Measurements from ENCODE around the gene LONP1.

LONP1 gene

DNA sequence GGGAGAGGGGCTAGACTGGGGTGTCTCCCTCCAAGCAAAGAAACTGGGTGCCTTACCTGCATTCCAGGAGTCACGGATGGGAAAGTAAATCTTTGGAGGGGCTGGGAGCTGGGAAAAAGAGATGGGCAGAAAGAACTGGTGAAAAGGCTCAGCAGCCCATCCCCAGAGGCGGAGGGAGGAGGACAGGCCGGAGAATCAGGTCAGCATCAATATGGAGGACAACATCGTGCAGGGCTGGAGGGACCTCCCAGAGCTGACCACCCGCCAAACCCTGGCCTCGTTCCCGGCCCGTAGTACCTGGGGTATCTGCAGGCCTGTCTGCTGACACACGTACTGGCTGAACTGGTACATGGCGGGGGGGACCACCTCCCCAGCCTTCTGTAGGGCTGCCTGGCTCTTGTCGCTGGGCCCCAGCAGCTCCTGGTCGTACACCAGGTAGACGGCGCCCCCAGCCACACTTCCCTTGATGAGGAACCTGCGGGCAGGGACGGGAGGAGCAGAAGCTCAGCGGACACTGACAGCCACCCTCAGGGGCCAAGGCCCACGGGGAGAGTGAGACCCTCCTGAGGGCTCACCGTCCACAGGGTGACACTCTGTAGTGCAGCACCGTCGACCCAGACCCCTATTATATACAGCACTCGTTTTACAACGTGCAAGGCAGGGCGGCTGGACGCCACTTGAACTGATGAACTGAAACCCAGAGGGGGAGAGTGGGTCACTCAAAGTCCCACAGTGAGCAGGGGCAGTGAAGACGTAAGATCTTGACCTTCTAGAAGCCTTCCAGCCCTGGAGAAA lies 40.5 kb downstream of the LONP1 start:
- DNase-seq (ENCODE audit: low spot score) = no peak

DNA sequence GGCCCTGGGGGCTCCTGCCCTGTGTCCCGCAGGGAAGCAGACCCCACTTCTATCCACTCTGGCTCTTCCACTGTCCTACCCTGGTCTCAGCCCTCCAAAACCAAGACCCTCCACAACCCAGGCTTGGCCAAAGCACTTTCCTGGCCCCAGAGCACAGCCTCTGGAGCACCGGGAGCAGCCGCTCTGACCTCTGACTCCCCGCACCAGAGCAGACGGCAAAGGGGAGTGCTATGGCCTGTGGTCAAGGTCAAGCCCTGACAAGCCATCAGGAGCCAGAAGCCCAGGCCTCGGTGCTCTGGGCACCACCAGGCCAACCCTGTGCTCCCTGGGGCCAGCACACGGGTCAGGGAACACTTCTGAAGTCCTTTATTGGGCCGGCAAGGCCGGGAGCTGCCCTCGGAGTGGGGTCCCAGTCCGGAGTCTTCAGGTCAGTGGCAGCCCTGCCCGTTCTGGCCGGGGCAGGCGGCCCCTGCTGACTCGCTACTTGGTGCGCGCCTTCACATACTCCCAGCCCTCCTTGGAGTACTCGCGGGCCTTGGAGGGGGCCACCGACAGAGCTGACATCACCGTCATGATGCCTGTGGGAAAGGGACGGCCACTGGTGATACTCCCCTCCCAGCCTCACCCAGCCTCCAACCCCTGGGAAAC lies 41.8 kb downstream of the LONP1 start:
- DNase-seq (ENCODE audit: low spot score) = no peak

DNA sequence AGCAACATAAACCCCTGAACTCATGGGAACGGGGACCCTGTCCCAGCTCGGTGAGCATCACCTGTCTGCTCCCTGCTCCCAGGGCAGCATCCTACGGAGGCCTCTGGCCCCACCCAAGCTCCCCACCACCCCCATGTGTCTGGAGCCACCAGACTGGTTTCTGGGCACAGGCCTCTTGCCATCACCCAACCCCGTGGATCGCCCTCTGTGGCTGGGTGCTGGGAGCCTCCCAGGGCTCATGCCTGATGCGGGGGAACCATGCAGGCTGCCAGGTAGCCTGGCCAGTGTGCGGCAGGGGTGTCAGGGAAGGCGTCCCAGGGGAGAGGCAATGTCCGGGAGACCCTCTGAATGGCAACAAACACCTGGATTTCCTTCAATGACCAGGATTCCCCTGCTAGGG lies 42.4 kb downstream of the LONP1 start:
- DNase-seq (ENCODE audit: low spot score) = no peak

DNA sequence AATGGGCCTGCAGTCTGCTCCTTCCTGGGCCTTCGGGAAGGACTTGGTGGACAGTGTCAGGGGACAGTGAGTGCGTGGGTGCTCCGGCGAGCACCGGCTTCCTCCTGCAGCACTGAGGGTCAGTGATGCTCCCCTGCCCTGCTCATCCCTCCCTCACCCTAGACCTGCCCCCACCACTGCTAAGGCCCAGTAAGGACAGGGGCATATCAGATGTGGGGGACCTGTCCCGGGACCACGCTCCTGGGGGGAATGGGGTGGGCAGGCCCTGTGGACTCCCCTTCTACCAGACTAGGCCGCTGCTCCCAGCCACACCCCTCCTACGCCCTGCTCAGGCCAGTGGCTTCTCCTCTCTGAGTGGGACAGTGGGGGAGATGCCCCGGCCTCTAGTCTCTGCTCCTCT lies 42.8 kb downstream of the LONP1 start:
- DNase-seq (ENCODE audit: low spot score) = no peak

DNA sequence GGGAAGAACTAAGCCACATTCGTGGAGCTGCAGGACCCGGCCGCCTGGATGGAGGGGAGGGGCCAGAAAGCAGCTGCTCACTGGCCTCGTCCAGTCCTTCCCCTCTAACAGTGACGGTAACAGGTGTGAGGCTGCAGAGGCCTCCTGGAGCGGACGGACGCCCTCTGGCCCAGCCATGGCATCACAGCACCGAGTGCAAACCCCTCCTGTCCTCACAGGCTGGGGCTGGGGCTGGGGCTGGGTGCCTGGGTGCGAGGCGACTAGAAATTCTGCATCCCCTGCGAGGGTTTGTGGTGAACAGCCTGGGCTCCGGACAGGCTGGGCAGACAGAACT lies 43.2 kb downstream of the LONP1 start:
- no peak for DNase-seq (ENCODE audit: low spot score)

DNA sequence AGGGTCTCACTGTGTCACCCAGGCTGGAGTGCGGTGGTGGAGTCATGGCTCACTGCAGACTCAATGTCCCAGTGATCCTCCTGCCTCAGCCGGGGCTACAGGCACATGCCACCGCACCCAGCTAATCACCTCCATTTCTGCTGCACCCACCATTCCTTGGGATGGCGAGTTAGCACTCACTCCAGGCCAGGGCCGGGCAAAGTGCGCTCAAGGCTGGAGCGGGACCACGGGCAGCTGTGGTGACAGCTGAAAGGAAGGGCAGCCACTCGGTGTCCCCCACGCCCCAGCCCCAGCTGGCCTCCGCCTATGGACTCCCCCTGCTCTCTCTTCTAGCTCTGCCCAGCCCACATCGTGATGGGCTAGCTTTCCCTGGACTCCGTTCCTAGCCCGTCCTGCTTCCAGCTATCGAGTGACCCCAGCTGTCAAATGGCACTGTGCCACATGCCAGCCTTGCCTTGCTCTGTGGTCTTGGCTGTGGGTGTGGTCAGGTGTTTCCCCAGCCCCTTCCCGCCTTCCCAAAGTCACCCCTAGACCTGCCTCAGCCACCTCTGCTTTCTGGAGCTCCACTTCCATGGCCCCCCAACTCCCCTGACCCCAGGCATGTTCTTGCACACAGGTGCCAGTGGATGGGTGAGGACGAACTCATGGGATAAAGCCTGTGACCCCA lies 43.7 kb downstream of the LONP1 start:
- DNase-seq (ENCODE audit: low spot score) = no peak

DNA sequence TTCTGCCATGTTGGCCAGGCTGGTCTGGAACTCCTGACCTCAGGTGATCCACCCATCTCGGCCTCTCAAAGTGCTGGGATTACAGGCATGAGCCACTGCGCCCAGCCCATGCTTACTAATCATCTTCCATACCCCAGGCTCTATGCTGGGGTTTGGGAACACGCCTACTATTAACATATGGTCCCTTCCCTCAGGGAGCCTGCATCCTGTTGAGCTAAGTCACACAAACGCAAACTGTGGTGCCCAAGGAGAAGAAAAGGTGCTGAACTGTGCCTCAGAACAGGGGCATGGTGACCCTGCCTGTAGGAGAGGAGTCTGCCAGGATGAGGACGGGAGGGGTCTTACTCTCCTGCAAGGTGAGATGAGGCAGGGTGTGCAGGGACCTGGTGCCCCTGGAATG lies 45.2 kb downstream of the LONP1 start:
- DNase-seq (ENCODE audit: low spot score) = no peak

DNA sequence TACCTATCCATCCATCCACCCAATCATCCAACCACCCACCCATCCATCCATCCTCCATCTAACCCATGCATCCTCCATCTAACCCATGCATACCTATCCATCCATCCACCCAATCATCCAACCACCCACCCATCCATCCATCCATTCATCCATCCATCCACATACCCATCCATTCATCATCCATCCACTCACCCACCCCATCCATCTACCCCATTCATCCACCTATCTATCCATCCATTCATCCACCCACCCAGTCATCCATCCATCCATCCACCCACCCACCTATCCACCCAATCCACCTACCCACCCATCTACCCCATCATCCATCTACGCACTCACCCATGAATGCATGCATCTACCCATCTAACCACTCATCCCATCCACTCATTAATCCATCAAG lies 46.2 kb downstream of the LONP1 start:
- DNase-seq (ENCODE audit: low spot score) = no peak

DNA sequence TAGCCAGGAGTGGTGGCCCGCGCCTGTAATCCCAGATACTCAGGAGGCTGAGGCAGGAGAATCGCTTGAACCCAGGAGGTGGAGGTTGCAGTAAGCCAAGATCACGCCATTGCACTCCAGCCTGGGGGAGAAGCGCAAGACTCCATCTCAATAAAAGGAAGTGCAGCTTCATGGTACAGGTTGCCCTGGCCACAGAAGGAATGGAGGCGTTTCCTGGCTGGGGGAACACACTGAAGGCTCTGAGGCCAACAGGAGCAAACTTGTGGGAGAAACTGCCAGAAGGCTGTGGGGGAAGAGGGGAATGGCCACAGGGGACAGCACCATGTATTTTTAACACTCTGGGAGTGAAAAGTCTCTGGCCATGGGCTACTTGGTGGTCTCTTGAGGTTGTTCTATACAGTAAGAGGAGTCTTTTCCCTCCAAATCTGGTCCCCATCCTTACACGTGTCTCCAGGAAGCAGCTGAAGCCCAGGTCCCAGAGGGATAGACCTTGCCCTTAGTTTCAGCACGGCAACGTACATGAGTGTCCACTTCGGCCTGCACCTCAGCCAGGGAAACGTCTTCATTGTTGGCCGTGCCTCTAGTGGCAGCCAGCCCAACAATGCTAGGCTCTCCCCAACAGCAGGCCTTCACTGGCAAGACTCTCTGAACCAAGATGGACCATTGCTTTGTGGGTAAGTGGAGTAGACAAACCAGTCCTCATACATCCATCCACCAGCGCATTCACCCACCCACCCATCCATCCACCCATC lies 47.1 kb downstream of the LONP1 start:
- no peak for DNase-seq (ENCODE audit: low spot score)

DNA sequence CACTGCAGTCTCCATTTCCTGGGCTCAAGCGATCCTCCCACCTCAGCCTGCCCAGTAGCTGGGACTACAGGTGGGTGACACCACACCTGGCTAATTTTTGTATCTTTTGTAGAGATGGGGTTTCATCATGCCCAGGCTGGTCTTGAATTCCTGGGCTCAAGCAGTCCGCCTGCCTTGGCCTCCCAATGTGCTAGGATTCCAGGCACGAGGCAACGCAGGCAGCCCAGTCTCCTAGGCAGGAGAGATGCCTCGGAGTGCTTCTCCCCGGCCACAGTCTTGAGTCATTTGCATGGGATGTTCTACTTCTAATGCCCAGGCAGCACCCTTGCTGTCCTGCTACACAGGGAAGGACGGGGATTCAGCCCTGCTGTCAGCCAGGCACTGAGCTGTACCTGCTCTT lies 48.3 kb downstream of the LONP1 start:
- DNase-seq (ENCODE audit: low spot score) = no peak

DNA sequence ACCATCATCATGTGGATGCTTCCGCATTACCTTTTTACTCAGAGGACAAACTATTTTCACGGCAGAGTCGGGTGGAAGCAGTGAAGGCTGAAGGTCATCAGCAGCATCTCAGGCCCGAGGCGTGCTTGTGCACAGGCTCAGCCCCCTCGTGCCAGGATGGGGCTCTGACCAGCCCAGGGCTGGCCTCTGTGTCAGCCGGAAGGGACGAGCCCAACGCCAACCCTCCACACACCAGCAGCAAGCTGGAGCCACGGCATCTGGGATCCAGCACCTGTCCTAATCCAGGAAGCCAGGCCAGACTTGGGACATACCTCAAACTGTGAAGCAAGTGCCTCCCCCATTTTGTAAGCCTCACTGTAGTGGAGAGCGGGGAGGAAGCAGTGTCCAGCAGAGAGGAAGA lies 50.7 kb downstream of the LONP1 start:
- DNase-seq (ENCODE audit: low spot score) = no peak

DNA sequence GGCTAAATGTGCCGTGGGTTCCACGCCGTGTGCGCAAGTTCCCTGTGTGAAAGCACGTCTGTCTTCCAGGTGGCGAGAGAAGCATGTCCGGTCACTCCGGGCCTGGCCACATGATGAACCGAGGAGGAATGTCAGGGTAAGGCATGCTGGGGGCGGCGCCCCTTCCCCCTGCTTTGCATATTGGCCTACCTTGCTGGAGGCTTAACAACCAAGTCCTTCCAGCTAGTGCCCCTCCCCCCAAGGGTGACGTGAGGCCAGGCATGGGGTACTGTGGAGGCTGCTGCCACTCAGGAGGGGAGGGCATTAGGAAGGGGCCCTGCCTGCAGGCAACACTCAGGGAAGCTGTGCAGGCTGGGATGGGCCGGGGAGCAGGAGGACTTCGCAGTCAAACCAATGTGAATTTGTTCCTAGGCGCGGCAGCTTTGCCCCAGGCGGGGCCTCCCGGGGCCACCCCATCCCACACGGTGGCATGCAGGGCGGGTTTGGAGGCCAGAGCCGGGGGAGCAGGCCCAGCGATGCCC lies 52.1 kb downstream of the LONP1 start:
- no peak for DNase-seq (ENCODE audit: low spot score)

DNA sequence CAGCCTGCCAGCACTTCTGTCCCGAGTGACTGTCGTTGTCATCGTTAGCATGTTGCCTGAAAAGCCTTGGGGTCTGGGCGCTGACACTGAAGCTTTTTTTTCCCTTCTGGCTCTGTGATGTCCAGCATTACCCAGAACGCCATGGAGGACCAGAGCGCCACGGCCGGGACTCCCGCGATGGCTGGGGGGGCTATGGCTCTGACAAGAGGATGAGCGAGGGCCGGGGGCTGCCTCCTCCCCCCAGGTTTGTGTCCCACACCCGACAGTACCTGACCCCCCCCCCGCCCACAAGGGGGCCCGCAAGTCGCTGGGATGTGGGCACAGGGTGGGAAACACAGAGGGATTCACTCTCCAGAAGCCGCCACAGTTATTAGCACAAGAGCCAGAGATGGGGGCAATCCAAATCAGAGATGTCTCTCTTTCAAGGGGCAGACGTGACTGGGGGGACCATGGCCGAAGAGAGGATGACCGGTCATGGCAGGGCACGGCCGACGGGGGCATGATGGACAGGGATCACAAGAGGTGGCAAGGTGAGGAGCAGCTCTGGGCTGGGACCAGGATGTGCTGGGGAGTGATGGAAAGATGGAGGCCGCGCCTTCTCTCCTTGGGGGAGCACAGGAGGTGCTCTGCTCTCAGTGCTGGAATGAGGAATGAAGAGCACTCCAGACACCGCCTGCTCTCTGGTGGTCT lies 52.9 kb downstream of the LONP1 start:
- DNase-seq (ENCODE audit: low spot score) = no peak

DNA sequence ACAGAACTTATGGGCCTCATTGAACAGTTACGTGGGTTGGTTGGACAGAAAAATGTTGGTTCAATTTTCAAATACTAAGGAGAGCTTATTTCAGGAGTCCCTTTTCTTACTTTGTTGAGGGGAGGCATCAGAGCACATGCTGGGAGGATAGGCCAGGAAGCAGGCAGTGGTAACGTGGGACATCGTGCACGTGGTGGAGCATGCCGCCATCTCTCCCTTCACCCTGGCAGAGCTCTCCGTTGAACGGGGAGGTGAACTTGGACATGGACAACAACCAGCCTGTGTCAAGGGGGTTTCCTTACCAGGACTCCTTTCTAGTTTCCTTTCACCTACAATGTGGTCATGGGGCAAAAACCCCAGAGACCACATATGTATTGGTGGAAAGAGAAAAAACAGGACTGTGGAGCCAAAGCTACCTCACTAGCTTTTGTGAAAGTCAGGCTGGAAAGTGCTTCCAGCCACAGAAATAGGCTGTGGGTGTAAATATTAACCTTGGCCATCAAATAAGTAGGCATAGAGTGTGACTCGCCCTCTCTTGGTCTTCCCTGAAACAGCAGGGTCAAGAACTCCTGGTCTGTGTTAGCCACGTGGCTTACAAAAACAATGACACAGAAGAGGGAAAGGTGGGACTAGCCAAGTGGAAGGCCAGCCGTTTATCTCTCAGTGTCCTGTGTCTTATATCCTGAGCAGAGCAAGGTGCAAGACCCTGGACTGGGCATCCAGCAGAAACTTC lies 54.0 kb downstream of the LONP1 start:
- no peak for DNase-seq (ENCODE audit: low spot score)

DNA sequence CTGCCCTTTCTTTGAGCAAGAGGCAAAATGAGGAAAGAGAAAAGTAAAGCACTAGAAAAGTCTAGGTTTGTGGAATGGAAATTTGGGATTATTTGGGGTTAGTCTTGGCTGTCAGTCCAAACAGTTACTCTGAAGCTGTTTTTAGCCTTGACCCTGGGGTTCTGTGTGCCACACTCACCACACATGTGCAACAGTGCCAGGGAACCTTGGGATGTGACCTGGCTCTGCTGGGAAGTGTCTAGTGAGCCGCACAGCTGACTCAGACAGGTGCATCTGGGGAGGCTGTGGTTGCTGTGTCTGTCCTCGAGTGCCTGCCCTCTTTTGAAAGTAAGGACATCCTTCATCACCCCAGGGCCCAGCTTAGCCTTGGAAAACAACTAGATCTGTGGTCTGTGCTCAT lies 55.4 kb downstream of the LONP1 start:
- no peak for DNase-seq (ENCODE audit: low spot score)

DNA sequence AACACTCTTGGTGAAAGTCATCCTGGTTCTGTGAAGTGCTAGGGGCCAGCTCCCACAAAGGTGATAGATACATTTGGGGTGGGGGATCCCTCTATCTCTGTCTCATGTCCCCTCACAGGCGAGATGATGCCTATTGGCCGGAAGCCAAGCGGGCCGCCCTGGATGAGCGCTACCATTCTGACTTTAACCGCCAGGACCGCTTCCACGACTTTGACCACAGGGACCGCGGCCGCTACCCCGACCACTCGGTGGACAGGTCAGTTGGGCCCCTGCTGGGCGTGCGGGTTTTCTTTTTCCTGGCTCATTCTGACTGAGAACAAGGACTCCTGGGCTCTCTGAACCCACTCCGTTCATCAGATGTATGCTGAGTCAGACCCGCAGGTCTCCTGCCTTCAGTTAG lies 56.0 kb downstream of the LONP1 start:
- DNase-seq (ENCODE audit: low spot score) = no peak

DNA sequence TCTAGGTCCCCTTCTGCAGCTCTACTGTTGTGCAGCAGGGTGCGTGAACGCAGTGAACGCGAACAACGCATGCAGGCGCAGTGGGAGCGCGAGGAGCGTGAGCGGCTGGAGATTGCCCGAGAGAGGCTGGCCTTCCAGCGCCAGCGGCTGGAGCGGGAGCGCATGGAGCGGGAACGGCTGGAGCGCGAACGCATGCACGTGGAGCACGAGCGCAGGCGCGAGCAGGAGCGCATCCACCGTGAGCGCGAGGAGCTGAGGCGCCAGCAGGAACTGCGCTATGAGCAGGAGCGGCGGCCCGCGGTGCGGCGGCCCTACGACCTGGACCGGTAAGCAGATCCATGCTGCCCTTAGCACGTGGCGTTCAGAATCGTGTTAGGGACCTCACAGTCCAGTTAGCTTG lies 58.5 kb downstream of the LONP1 start:
- DNase-seq (ENCODE audit: low spot score) = no peak

DNA sequence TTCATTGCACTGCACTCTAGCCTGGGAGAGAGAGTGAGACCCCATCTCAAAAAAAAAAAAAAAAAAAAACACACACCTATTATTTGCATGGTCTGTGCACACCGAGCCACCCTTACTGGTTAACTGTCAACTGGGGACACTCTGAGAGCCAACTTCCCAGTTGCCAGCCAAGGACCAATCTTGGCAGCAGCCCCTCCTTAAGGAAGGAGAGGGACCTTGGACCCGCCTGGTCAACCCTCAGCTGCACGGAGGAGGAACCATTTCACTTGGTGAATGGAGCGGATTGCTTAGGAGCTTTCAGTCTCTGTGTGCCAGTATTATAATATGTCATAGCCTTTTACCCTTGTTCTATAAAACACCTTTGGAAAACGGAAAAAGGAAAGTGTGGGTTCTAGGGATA lies 64.5 kb downstream of the LONP1 start:
- no peak for DNase-seq (ENCODE audit: low spot score)

DNA sequence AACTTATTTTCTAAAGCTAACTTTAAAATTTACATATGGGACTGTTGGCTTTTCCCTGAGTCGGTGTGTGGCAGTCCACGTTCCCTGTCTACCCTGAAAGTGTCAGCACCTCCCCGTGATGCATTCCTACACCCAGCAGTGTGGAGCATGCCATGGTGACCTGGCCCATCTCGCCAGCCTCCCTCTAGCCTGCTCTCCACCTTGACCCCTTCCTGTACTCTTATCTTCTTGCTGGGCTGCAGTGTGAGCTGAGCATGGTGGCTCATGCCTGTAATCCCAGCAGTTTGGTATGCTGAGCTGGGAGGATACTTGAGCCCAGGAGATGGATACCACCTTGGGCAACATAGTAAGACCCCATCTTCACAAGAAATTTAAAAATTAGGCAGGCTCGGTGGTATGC lies 65.0 kb downstream of the LONP1 start:
- no peak for DNase-seq (ENCODE audit: low spot score)

DNA sequence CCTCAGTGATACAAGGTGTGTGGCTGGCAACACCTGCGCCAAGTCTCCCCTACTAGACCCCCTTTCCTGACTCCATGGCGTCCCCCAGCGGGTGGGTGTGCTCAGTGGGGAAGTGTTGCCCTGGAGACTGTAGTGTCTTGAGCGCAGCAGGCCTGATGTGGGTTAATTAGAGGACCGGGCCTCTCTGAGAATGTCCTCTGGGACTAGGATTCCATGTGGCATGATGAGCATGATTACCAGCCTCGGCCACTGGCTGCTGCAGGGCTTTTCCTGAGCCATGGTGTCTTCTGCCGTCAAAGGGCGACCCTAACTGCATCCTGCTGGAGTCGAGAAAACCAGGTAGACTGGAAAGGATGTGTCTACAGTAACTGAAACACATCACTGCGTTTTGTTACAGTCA lies 67.7 kb downstream of the LONP1 start:
- no peak for DNase-seq (ENCODE audit: low spot score)

DNA sequence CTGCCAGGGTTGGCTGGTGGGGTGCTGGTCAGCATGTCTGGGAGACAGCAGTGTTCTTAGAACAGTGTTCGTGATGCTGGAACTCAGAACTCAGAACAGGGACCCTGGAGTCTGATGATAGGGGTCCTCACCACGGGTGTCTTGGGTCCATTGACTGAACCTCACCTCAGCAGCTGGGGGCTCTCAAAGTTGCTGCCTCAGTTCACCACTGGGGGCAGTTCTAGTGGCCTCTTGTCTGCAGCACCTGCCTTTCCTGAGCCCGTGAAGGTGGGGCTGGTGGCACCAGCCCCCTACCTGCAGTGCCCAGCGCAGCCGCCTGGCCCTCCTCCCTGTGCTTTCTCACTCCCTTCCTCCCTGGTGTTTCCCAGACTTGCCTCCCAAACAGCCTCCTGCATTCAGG lies 68.6 kb downstream of the LONP1 start:
- DNase-seq (ENCODE audit: low spot score) = no peak

All from LoVo (cell line).